ENCODE data around the gene BCKDHB.
A peak's percentile ranks its signal among the peaks of the same experiment; 100 is the strongest.
"Not testable (repeated sequence)": the region's sequence is repeated elsewhere in the genome, so short reads cannot be mapped to it uniquely, and the experiment has no call there.

Gene BCKDHB

GRCh38 chr6:80106418-80107235 is at the start of gene BCKDHB:
Gene BCKDHB (plus strand): TSS chr6:80106671. CDS start chr6:80106694, 23 bp downstream.
- H3K4me3 ChIP-seq (ENCODE audit: low read depth, low read length) = peak within 1 kb of the TSS; percentile 86

GRCh38 chr6:80060774-80061173 is 45.7 kb upstream of the BCKDHB start:
- no peak for TF ChIP-seq CTCF (IDR thresholded peaks at IDR 0.05; ENCODE audit: borderline replicate concordance, insufficient read depth, low read depth, low read length)

More at GRCh38 chr6:80106418-80107235, at the start of gene BCKDHB:
- no peak for TF ChIP-seq CTCF (IDR thresholded peaks at IDR 0.05; ENCODE audit: borderline replicate concordance, insufficient read depth, low read depth, low read length)

GRCh38 chr6:80068146-80068545 is 38.3 kb upstream of the BCKDHB start:
- H3K4me3 ChIP-seq (ENCODE audit: low read depth, low read length) = not testable (repeated sequence)

More at GRCh38 chr6:80060774-80061173, 45.7 kb upstream of the BCKDHB start:
- H3K4me3 ChIP-seq (ENCODE audit: low read depth, low read length) = no peak overlapping the region

GRCh38 chr6:80070431-80070830 is 36.0 kb upstream of the BCKDHB start:
- H3K4me3 ChIP-seq (ENCODE audit: low read depth, low read length) = not testable (repeated sequence)

- H3K4me3 ChIP-seq (ENCODE audit: low read depth, low read length) = no peak overlapping the region
- no peak for TF ChIP-seq CTCF (IDR thresholded peaks at IDR 0.05; ENCODE audit: borderline replicate concordance, insufficient read depth, low read depth, low read length)
These were observed 29.4 kb upstream of the BCKDHB start for GRCh38 chr6:80077067-80077466.

GRCh38 chr6:80088637-80089036 is 17.8 kb upstream of the BCKDHB start:
- H3K4me3 ChIP-seq (ENCODE audit: low read depth, low read length) = no peak overlapping the region
- TF ChIP-seq CTCF (IDR thresholded peaks at IDR 0.05; ENCODE audit: borderline replicate concordance, insufficient read depth, low read depth, low read length) = no peak

GRCh38 chr6:80091506-80091905 is 15.0 kb upstream of the BCKDHB start:
- no peak for TF ChIP-seq CTCF (IDR thresholded peaks at IDR 0.05; ENCODE audit: borderline replicate concordance, insufficient read depth, low read depth, low read length)
- H3K4me3 ChIP-seq (ENCODE audit: low read depth, low read length) = no peak overlapping the region

- H3K4me3 ChIP-seq (ENCODE audit: low read depth, low read length) = no peak overlapping the region
- TF ChIP-seq CTCF (IDR thresholded peaks at IDR 0.05; ENCODE audit: borderline replicate concordance, insufficient read depth, low read depth, low read length) = peak; percentile 18; the same call in 1 of the 2 replicates
These were observed 12.5 kb upstream of the BCKDHB start for GRCh38 chr6:80094017-80094416.

Data from GM12875 (cell line).